ENCODE results near the gene MINDY4.

MINDY4 gene

DNA sequence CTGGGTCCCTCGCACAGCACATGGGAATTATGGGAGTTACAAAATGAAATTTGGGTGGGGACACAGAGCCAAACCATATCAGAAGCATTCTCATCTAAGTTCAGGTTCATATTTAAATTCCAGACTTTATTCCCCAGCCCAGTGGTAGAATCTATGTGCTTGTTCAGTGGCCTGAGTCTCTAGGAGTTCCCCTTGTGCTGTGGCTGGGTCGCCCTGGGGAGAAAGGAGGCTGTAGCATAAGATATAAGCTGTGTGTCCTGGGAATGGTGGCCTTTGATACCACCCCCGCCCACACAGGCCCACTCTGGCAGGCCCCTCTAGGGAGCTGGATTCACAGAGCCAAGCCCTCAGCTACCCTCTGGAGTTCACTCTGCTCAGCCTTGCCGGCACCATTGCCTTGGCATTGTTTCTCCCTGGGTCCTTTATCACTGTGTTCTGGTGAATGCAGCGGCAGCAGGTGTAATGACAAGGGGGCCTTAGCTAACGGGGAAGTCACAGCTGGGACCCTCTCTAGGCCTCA lies 64.2 kb downstream of the MINDY4 start:
- no peak for DNase-seq (ENCODE audit: low read depth in 2 of 2)

DNA sequence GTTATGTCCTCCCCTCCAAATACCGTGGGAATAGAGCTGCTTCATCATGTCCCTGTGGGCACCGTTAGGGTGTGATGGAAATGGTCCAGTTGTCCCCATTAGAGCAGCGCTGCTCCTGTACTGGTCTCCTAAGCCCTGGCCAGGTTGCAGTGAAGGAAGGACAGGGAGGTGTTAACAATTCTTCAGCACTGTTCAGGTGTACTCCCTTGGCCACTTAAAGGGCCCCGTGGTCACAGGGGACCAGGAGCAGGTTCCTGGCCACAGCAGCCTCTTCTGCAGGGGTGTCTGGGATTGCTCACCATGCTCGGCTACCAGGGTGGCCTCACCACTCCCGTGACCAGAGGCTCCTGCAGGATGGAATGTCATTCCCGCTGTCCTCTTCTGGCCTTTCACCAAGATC lies 65.8 kb downstream of the MINDY4 start:
- DNase-seq (ENCODE audit: low read depth in 2 of 2) = no peak

DNA sequence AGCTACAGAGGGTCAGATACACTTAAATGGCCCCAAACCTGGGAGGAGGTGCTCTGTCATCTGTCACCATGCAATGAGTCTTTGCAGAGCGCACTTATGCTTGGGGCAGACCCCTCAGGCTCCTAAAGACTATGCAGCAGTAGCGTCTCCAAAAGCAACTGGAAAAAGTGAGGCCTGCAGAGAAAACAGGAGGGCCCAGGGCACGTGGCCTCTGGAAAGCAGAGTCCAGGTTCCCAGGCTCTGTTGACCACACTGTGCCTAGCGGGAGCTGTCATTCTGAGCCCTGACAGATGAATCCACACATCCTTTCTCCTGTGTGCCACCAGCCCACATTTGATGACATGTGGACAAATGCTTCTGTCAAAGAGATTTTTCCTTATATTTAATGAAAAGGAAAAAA lies 66.4 kb downstream of the MINDY4 start:
- DNase-seq (ENCODE audit: low read depth in 2 of 2) = no peak

DNA sequence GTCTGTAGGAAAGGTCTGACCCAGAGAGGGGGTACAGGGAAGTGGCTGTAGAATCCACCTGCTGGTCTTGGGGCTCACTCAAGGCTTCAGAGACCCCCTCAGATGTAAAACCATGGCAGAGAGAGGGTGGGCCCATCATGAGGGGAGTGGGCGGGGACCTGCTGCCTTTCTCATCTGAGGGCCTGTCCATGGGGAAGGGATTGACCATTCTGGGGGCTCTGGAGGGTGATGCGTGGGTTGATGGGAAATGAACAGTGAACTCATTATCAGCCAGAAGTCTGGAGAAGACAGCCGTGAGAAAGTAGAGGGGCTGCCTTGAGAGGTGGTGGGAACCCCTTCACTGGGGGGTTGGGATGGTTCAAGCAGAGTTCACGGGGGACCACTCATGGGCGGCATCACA lies 66.8 kb downstream of the MINDY4 start:
- DNase-seq (ENCODE audit: low read depth in 2 of 2) = no peak

DNA sequence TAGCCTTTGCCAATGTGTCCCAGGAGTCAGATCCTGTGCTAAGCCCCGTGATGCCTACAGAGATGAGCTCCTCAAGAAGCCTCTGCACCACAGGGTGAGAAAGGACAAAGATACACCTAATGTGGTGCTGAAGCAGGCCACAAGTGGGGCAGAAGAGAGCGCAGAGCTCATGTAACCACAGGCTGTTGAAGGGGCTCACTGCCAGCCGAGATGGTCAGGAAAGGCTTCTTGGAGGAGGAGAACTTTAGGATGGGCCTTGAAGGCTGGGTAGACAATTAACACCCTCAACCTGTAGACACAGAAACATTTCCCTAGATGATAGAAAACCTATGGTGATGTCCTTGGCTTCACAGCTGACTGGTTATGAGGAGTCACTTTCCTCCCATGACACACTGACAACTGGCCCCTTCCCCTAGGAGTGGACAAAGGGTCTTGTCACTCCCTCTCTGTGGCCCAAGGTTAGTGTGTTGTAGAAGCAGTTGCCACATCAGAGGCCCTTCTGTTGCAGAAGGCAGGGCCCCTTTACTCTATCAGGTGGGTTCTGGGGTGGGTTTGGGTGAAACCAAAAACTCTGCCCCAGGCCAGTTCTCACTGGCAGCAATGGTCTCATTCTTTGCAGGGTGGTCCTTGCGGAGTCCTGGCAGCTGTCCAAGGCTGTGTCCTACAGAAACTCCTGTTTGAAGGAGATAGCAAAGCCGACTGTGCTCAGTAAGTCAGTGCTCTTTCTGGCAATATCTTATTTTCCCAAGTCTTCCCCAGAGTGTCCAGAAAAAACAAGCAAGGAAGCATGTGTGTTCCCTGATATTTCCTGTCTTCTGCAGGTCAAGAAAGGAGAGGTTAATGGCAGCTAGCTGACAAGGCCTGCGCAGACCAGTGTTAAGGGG lies 69.2 kb downstream of the MINDY4 start:
- no peak for DNase-seq (ENCODE audit: low read depth in 2 of 2)

DNA sequence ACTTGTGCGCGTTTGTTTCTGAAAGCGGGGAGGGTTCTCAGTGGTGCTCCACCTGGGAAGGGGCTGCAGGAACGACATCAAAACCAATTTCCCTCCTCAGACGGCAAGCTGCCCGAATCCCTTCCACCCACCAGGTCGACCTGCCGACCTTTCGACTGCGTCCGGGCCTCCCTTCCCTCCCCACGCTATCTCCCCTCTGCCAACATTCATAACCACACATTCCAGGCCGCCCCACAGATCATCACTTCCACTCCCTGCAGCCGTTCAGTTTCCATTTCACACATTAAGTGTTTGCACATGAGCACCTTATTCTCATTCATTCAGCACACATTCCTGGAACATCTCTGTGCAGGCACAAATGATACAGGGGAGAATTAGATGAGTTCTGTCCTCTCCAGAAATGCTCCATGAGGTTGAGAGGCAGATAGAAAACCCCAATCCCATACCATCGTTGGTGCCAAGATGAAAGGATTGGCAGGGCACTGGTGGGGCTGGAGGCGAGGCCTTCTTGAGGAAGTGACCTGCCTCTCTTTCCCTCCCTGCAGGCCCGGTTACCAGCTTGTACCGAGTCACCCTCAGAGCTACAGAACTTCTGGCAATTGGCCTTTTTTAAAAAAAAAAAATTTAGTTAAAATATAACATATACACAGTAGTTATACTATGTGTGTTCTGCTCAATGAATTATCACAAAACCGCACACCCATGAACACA lies 70.0 kb downstream of the MINDY4 start:
- no peak for DNase-seq (ENCODE audit: low read depth in 2 of 2)

DNA sequence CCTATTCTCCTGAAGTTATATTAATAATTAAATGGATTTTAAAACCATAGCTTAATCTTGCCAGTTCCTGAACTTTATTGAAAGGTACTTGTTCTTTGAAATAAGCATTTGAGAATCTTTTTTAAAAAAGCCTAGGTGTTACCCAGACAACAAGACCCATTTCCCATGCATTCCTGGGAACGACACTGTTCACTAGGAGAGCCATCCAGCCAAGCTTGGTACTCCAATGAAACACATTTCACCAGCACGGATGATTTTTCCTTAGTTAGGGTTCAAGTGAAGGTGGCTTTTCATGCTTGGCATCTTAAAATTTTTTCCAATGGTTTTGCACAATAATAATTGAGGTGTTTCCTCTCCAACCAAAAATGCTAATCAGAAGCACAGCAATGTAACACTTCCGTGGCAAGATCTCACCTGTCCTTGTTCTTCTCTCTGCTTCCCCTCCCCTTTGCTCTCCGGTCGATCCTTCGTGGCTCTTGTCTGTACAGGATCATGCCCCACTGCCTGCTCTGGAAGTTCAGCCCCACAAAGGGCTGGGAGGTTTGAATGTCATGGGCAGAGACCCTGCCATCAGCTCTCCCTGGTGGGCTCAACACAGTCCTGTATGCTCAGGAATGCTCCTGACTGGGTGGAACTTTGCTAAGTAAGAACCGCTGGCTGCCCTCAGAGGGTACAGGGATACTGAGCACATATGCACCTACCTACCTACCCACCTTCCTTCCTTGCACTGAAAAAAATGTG lies 70.8 kb downstream of the MINDY4 start:
- no peak for DNase-seq (ENCODE audit: low read depth in 2 of 2)

DNA sequence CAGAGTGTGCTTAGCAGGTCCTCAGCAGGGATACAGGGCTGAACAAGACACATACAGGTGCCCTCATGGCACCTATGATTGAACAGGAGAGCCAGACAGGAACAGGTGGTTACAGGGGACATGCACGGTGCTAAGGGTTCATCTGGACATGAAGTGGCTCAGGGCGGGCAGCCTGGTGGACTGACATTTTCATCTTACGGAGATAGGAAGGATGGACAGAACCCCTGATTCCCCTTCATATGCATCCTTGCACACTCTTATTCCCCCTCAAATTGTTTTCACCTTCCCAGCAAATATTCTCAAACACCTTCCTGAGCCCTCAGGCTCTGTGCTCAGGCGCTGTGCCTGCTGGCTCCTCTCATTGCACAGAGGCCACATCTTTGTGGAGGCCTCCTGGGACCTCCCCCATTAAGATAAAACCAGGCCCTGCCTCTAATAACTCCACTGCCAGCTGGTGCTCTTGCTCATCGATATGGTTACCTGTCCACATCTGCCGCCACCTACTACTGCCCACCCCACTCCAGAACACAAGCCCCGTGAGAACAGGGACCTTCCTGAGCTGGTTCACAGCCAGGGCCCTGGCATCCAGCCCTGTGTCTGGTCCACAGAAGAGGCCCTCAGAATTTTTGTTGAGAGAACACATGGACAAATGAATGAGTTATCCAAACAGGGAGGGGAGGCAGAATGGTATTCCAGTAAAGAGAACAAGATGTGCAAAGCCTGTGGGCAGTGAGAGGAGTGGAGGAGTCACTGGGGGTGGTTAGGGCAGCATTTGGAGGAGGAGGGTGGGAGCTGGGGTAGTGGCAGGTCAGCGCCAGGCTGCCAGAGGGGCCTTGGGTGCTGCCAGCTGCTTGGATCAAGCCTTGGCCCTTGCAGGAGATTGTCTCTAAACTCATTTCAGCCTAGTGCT lies 71.6 kb downstream of the MINDY4 start:
- DNase-seq (ENCODE audit: low read depth in 2 of 2) = no peak

DNA sequence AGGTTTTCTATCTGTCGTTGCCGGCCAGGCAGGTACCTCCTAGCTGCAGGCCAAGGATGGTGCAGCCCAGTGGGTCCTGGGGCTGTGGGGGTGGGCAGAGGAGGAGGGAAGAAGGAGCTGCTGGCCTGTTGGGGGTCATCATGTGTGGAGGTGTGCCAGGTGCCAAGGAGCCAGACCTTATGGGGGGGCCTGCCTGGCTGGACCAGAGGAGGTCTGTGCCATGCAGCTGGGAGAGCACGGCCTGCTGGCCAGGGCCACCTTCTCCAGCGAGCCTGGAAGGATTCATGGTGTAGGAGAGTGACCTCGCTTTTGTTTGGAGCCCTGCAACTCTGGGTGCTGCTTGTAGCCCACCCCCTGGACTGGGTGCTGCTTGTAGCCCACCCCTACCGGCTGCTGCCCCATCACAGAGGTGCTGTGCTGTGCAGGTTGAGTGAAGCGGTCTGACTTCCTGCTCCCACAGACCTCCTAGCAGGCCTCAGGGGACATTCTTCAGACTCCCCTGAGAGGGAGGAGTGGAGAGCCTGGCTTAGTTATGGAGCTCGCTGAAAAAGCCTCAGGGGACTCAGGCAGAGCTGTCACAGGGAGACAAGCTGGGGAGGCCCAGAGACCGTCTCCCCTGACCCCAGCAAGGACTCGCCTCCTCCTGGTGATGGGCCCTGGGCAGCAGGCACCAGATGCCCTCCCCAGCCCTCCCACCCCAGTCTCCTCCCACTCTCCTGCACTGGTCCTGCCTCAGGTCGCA lies 72.7 kb downstream of the MINDY4 start:
- no peak for DNase-seq (ENCODE audit: low read depth in 2 of 2)

DNA sequence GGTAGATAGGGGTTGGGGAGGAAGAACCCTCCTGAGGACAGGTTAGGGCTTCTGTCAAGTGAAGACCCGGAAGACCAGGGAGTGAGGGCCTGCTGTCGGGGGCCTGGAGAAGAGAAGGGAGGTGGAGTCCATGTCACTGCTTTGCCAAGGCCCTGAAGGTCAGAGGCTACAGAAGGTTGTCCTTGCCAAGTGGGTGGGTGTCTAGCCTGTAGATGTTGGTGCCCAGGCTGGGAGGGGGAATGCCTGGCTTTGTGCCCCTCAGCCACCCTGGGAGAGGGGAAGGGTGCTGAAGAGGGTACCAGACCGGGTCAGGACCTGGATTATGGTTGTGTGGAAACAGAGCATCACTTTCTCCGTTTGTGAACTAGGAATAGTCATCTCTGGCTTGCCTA lies 73.3 kb downstream of the MINDY4 start:
- no peak for DNase-seq (ENCODE audit: low read depth in 2 of 2)

DNA sequence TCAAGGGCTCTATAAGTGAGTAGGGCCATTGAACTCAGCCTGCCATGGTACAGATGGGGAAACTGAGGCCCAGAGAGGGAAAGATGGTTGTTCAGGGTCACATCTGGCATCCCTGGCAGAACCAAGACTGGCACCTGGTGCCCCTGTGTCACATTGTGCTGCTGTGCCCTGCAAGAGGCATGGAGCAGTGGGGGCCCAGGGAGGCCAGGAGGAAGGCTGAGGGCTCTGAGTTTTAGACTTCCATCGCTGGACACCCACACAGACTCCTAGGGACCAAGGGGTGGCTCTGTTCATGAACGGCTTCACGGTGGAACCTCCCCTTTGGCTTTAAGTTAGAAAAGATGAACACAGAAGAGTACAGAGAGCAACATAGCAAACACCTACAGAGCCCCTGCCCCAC lies 73.7 kb downstream of the MINDY4 start:
- no peak for DNase-seq (ENCODE audit: low read depth in 2 of 2)

DNA sequence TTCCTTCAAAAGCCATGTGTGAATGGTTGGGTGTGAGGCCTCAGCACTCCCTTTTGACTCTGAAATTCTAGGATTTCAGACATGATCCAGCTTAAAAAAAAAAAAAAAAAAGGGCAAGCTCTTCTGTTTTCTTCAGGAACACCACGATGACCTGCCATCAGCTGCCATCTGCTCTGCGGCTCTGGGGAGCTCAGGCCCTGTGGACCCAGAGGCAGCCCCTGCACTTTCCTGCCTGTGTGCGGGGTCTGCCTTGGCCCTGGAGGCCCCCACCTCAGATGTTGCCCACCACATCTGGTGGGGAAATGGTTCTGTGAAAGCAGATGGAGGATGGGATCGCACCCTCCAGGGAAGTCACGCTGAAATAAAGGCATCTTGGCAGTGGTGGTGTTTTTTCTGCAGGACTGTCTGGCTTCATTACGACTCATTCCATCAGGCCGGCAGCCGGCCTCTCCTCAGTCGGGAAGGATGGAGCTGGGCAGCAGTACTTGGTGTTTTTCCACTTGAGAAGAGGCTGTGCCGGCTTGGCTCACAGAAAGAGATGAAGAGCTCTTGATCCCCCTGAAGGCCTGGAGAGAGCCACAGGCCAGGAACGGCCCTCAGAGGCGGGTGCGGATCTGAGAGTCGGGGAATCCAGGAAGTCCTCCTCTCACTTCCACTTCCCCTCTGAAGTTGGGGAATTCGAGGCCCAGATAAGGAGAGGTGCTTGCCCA lies 74.4 kb downstream of the MINDY4 start:
- no peak for DNase-seq (ENCODE audit: low read depth in 2 of 2)

DNA sequence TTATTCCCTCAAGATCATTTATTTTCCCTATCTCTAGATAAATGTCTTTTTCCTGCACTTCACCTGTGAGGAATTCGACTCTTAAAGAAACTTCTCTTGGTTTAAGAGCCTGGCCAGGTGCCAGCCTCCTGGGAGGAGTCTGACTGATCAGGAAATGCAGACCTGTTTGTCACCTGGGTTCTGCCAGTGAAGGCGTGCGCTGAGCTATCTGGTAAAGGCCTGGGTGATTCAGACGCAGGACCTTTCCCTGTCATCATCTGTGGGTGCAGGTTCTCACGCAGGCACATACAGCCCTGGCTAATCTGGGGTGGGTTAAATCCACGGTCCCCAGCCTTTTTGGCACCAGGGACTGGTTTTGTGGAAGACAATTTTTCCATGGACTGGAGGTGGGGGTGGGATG lies 75.2 kb downstream of the MINDY4 start:
- DNase-seq (ENCODE audit: low read depth in 2 of 2) = no peak

DNA sequence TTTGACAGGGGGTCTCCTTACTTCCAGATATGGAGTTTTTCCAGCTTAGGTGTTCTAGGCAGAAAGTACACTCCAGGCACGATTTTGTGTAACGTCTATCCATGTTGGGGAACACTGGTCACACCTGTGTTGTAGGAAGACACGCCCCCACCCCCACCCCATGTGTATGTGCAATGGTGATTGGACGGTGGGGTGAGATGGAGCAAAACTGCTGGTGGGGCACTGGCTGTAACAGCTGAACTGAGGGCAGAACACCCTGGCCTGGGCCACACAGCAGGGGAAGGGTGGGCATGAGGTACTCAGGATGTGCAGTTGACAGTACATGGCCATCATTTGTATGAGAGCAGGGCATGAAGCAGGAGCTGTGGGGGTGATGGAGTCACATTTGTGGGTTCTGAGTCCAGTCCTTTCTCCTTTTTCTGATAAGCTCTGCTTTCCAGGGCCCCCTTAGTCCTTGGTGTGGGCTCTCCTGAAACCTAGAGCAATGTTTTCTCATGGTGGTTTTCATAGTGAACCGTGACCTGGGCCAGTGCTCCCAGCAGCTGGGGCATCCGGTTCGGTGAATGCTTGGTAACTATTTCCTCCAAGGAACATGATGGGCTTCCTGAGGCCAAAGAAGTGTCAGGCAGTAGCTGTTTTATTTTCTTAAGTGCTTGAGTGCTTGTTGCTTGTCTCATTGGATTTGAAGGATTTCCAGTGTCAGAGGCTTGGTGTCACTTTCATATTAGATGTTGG lies 77.1 kb downstream of the MINDY4 start:
- no peak for DNase-seq (ENCODE audit: low read depth in 2 of 2)

DNA sequence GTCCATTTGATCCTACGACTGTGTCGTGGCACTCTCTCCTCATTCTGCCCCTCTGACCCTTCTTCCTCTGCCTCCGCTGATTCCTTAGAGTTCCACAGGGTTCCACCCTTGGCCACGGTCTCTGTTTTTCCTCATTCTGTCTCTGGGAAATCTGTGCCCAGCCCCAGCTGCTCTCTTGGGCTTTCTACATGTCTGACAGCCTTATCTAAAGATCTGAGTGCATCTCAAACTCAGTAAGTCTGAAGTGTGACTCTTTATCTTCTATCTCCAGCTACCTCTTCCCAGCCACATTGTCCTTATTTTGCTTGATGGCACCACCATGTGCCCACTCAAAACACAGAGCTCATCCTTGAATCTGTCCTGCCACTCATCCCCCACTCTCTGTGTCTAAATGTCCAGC lies 78.3 kb downstream of the MINDY4 start:
- no peak for DNase-seq (ENCODE audit: low read depth in 2 of 2)

DNA sequence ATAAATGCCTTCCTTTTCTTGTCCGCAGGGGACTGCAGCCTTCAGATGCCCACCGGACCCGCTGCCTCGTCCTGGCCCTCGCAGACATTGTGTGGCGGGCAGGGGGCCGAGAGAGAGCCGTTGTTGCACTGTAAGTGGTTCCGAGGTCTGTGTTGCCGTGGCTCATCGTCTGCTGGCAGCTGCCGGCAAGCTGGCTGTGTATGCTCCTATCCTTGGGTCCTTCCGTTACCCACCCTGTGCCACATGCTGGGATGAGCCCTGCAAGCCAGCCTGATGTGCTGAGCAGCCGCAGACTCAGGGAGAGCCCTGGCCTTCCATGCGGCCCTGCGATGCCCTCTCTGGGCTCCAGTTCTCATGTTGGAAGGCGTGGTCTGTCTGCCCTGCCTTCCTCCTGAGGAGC lies 79.2 kb downstream of the MINDY4 start:
- DNase-seq (ENCODE audit: low read depth in 2 of 2) = no peak

DNA sequence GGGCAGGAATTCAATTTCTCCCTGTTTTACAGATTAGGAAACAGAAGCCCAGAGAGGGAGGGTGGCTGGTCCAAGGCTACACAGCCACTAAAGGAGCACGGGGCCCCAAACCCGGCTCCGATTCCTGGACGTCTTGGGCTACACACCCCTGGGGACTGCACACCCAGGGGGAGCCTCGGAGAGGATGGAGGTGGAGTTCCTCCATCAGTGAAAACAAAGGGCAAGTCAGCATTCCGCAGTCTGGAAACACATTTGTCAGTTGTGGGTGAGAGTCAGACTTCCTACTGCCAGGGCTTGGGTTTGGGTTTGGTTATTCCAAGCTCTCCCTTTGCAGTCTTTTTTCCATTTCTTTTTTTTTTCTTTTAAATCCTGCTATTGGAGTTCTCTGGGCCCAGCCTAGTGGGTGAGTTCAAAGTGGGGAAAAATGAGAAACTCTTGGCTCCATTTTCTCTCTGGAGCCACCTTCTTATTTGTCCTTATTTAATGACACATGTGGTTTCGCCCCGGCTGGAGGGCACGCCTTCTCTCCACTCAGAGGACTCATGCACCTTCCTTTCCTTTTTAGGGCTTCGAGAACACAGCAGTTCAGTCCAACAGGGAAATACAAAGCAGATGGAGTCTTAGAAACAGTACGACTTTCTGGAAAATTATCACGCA lies 80.6 kb downstream of the MINDY4 start:
- no peak for DNase-seq (ENCODE audit: low read depth in 2 of 2)

DNA sequence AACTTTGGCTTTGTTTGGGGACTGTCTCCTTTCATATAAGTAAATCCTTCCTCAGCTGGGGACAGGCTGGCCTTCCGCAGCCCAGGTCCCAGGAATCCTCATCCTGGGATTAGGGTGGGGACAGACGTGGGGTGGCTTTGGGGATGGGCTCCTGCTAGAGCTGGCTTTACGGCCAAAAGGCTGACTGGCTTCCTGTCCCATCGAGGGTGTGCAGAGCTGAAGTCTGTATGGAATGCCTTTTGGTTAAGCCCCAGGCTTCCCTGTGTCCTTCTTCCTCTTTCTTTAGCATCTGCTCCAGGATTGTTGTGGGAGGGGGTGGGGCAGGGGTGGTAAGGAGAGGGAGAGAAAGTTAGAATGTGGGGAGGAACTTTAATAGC lies 81.1 kb downstream of the MINDY4 start:
- no peak for DNase-seq (ENCODE audit: low read depth in 2 of 2)
